Measurements from ENCODE around the gene TMCO4. TPM values are rescaled to one million over a fixed set of nuclear protein-coding genes. Genes with fewer than 3 reads are reported as not detected.

Gene TMCO4
- total RNA-seq, 1 experiment from 2014 or later = 13.5 TPM

DNA sequence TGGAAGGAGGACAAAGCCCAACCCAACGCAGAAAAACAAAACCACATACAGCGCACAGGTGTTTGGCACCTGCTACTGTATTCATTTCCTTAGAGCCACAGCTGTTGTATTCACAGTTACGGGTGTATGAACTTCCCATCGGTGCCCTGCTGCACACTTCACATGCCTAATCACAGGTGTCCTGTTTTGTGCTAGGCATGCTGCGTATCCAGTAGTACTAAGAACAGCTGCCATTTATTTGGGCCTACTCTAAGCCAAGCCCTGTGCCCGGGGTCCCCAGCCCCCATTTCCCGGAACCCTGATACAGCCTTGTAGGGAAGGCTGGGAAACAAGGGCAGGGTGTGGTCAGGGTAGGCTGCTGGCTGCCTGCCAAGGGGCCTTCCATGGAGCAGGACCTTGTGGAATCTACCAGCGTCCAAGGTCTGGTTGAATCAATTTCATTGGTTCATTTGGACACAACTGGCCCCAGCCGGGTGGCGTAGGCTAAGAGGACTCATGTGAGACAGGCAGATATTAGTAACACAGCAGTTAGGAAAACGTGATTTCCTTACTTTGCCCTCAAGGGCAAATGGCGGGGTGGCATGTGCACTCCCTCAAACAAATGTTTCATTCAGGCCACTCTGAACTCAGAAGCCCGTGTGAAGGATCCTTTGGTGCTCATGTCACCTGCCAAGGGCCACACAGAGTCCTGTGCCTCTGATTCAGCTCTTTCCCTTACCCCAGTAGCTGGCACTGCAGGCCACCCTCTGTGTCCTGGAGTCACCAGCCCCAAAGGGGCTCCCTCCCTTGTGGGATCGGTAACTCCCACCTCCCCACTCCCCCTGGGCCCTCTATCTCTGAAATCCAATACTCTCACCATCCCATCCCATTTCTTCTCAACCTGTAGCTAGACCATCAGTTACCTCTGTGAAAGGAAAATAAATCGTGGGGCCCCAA, 16.4 kb upstream of the TMCO4 start:
- BruUV-seq (replicated peaks) = no TSS peak
- CTCF ChIA-PET = interaction anchor here (1.1 to 1.2 kb wide), 2 partner anchors 51 to 66 kb away, joined by 4 read pairs; partner anchors contain the start of gene OTUD3
- TF ChIP-seq, protein P1, sequence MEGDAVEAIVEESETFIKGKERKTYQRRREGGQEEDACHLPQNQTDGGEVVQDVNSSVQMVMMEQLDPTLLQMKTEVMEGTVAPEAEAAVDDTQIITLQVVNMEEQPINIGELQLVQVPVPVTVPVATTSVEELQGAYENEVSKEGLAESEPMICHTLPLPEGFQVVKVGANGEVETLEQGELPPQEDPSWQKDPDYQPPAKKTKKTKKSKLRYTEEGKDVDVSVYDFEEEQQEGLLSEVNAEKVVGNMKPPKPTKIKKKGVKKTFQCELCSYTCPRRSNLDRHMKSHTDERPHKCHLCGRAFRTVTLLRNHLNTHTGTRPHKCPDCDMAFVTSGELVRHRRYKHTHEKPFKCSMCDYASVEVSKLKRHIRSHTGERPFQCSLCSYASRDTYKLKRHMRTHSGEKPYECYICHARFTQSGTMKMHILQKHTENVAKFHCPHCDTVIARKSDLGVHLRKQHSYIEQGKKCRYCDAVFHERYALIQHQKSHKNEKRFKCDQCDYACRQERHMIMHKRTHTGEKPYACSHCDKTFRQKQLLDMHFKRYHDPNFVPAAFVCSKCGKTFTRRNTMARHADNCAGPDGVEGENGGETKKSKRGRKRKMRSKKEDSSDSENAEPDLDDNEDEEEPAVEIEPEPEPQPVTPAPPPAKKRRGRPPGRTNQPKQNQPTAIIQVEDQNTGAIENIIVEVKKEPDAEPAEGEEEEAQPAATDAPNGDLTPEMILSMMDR (IDR thresholded peaks at IDR 0.05; ENCODE audit: unreplicated experiment) = no peak
- intact Hi-C loops (cut with micrococcal nuclease; ENCODE audit: unreplicated experiment) = loop anchor here (5.0 kb wide), 1 partner anchor 46 kb away; no protein-coding TSS in a partner anchor
- DNase-seq = peak; percentile 47
- H3K36me3 Mint-ChIP-seq (ENCODE audit: insufficient read depth, unreplicated experiment) = peaks cover 15% of the 10 kb centered on the region
- H3K4me1 Mint-ChIP-seq (ENCODE audit: low read depth, unreplicated experiment) = peaks cover 28% of the 10 kb centered on the region
- H3K9me3 Mint-ChIP-seq (ENCODE audit: low read depth, unreplicated experiment) = no peaks in the 10 kb centered on the region
- no peaks in the 10 kb centered on the region for H3K27me3 Mint-ChIP-seq (ENCODE audit: unreplicated experiment)
- H3K4me3 Mint-ChIP-seq (ENCODE audit: low read depth, unreplicated experiment) = peak overlapping the region; percentile 39
- H3K27ac Mint-ChIP-seq (ENCODE audit: unreplicated experiment) = peak overlapping the region; percentile 39

DNA sequence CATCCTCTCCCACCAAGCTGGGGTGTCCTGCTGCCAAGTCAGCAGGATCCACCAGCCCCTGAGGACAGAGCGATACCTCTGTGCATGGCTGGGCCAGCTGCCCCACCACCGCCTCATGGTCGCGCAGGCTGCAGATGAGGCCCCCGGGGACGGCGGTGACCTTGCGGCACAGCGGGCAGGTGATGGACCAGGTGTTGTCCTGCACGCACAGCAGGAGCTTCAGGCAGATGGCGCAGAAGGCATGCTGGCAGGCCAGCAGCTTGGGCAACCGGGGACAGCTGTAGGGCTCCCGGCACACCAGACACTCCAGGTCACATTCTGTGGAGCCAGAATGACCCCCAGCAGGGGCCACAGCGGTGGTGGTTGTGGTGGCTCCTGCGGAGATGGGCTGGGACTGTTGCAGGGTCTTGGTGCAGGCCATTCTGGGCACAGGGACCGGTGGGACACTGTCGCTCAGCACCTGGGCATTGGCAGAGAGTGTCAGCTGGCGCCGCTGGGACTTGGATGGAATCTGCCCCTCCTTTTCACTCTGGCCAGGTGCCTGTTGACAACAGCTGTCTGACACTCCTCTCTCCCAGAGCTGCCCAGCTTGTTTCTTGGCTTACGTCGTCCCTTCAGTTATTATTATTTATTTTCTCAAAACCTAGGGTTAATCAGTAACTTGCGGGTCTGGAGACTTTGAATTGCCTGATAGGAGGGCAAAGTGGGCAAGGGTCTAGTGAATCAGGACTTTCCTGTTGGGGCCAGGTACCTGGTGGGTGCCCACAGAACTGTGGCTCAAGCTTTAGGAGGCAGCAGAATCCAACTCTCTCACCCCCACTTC, 15.2 kb upstream of the TMCO4 start, which contains the start of gene RNF186:
Gene RNF186 (minus strand): TSS at position 603 of the 823 bp plus-strand sequence. CDS start 182 bp downstream, at position 421.
- BruUV-seq (replicated peaks) = no TSS peak
- Mint-ChIP-seq H3K4me1 (ENCODE audit: low read depth, unreplicated experiment) (peaks cover 28% of the 10 kb centered on the region), H3K27ac (ENCODE audit: unreplicated experiment) (peak within 1 kb of the TSS; percentile 60), H3K36me3 (ENCODE audit: insufficient read depth, unreplicated experiment) (peaks cover 15% of the 10 kb centered on the region), H3K4me3 (ENCODE audit: low read depth, unreplicated experiment) (peak within 1 kb of the TSS; percentile 39), H3K27me3 (ENCODE audit: unreplicated experiment) (no peaks in the 10 kb centered on the region), H3K9me3 (ENCODE audit: low read depth, unreplicated experiment) (no peaks in the 10 kb centered on the region)
- CTCF ChIA-PET = interaction anchor here (0.7 to 1.2 kb wide), 7 partner anchors 50 to 1095 kb away, joined by 3 to 7 read pairs (median 4); partner anchors contain the start of gene OTUD3
- TF ChIP-seq, protein P1 (IDR thresholded peaks at IDR 0.05; ENCODE audit: unreplicated experiment) = no peak
- intact Hi-C loops (cut with micrococcal nuclease; ENCODE audit: unreplicated experiment) = loop anchor here (5.0 kb wide), 1 partner anchor 47 kb away; no protein-coding TSS in a partner anchor
- DNase-seq = peak; percentile 75

DNA sequence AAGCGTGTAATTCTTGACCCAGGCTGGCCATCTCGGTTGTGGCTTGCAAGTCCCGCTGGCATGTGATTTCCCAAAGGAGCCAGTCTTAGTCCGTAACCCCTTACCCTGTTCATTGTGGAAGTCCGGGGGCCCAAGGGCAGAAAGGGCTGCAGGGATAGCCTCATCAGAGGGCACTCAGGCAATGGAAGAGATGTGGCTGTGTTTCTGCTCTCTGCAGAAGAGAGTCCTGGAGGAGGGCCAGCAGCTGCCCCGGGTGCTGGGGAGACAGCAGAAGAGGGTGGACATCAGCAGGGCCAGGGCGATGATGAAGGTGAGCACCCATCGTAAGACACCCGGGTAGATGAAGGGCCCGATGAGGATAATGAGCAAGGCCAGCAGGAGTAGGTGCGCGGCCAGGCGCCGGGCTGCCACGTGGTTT, 14.5 kb upstream of the TMCO4 start:
- BruUV-seq (replicated peaks) = no TSS peak
- no peak for DNase-seq
- CTCF ChIA-PET = no interaction called here
- intact Hi-C loops (cut with micrococcal nuclease; ENCODE audit: unreplicated experiment) = no loop called here
- H3K36me3 Mint-ChIP-seq (ENCODE audit: insufficient read depth, unreplicated experiment) = peaks cover 15% of the 10 kb centered on the region
- TF ChIP-seq, protein P1 (IDR thresholded peaks at IDR 0.05; ENCODE audit: unreplicated experiment) = no peak
- peak overlapping the region; percentile 60 for H3K27ac Mint-ChIP-seq (ENCODE audit: unreplicated experiment)
- no peak overlapping the region for H3K4me3 Mint-ChIP-seq (ENCODE audit: low read depth, unreplicated experiment)
- H3K27me3 Mint-ChIP-seq (ENCODE audit: unreplicated experiment) = no peaks in the 10 kb centered on the region
- peaks cover 28% of the 10 kb centered on the region for H3K4me1 Mint-ChIP-seq (ENCODE audit: low read depth, unreplicated experiment)
- no peaks in the 10 kb centered on the region for H3K9me3 Mint-ChIP-seq (ENCODE audit: low read depth, unreplicated experiment)

DNA sequence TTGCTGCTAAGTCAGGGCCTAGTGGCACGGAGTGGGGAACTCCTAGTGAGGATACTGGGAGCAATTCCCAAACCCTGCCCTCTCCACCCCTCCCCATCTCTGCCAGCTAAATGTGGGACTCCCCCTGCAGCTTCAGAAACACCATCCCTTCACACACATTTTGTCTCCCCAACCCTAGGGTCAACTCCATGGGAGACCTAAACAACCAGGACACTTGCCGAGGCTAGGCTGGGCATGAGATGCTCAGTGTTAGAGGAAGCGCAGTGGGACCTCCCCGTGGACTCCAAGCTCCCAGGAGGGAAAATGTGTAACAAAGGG, 13.9 kb upstream of the TMCO4 start:
- H3K9me3 Mint-ChIP-seq (ENCODE audit: low read depth, unreplicated experiment) = no peaks in the 10 kb centered on the region
- TF ChIP-seq, protein P1 (IDR thresholded peaks at IDR 0.05; ENCODE audit: unreplicated experiment) = no peak
- no peak for DNase-seq
- no TSS peak for BruUV-seq (replicated peaks)
- H3K4me1 Mint-ChIP-seq (ENCODE audit: low read depth, unreplicated experiment) = peaks cover 28% of the 10 kb centered on the region
- CTCF ChIA-PET = no interaction called here
- peaks cover 15% of the 10 kb centered on the region for H3K36me3 Mint-ChIP-seq (ENCODE audit: insufficient read depth, unreplicated experiment)
- H3K4me3 Mint-ChIP-seq (ENCODE audit: low read depth, unreplicated experiment) = no peak overlapping the region
- intact Hi-C loops (cut with micrococcal nuclease; ENCODE audit: unreplicated experiment) = no loop called here
- no peaks in the 10 kb centered on the region for H3K27me3 Mint-ChIP-seq (ENCODE audit: unreplicated experiment)
- H3K27ac Mint-ChIP-seq (ENCODE audit: unreplicated experiment) = no peak overlapping the region
